PC-9 (cell line): ENCODE measurements around the gene SNX5. TPM values are rescaled to one million over a fixed set of nuclear protein-coding genes. Genes with fewer than 3 reads are reported as not detected.

Source experiments
- BruUV-seq: library from RNA; stranded (reverse); fragments of 400-500 nt; replicated peaks from 2 replicates; lab custom pipeline; 2021; lab: Mats Ljungman, UMichigan
- CTCF ChIA-PET: fragments of 300-600 bp; sonication (Branson Sonifier 250); formaldehyde crosslinking; loops from one replicate; lab custom pipeline; 2022; ENCODE audit warnings: antibody characterized with exemption; lab: Charles Lee
- POLR2A ChIA-PET: fragments of 300-600 bp; sonication (Branson Sonifier 250); formaldehyde crosslinking; loops from one replicate; lab custom pipeline; 2022; ENCODE audit warnings: antibody characterized with exemption; ENCODE audit not compliant: unreplicated experiment; lab: Charles Lee
- DNase-seq, 2 experiments: peaks; one replicate each; pipeline versions ENCODE4 v3.0.0 to v3.0.0-alpha.2; 2015 to 2022; ENCODE audit warnings: mixed read lengths in 1 of 2
- H2AFZ ChIP-seq: fragments of 200-600 bp; sonication (generic); 2 replicates; pipeline ENCODE4 v1.8.1; 2017; ENCODE audit warnings: antibody characterized with exemption
- H3F3A ChIP-seq: fragments of 200-600 bp; sonication (generic); 2 replicates; pipeline ENCODE4 v1.8.1; 2017; ENCODE audit warnings: antibody characterized with exemption, mild to moderate bottlenecking, low read depth; ENCODE audit not compliant: insufficient read depth
- H3K27ac ChIP-seq: fragments of 200-600 bp; sonication (generic); 2 replicates; pipeline ENCODE4 v1.6.1; 2016; ENCODE audit warnings: mixed run types
- H3K27me3 ChIP-seq: fragments of 200-600 bp; sonication (generic); 2 replicates; pipeline ENCODE4 v1.6.1; 2016; ENCODE audit warnings: low read depth, mixed run types; ENCODE audit not compliant: insufficient read depth
- H3K36me3 ChIP-seq: fragments of 200-600 bp; sonication (generic); 2 replicates; pipeline ENCODE4 v1.6.1; 2016; ENCODE audit warnings: low read depth, mixed run types
- H3K4me1 ChIP-seq: fragments of 200-600 bp; sonication (generic); replicated peaks from 2 replicates; pipeline ENCODE4 v1.6.1; 2016; ENCODE audit warnings: mixed run types; ENCODE audit not compliant: insufficient read depth
- H3K4me2 ChIP-seq: fragments of 200-600 bp; sonication (generic); 2 replicates; pipeline ENCODE4 v1.6.1; 2017; ENCODE audit warnings: mixed run types
- H3K4me3 ChIP-seq: fragments of 200-600 bp; sonication (generic); 2 replicates; pipeline ENCODE4 v1.6.1; 2016; ENCODE audit warnings: mixed run types
- H3K79me2 ChIP-seq: fragments of 200-600 bp; sonication (generic); 2 replicates; pipeline ENCODE4 v1.6.1; 2017; ENCODE audit warnings: low read depth, mixed run types
- H3K9me2 ChIP-seq: fragments of 200-600 bp; sonication (generic); 2 replicates; pipeline ENCODE4 v1.8.1; 2017; ENCODE audit warnings: mild to moderate bottlenecking; ENCODE audit not compliant: insufficient read depth
- H3K9me3 ChIP-seq: fragments of 200-600 bp; sonication (generic); 2 replicates; pipeline ENCODE4 v1.8.1; 2016; ENCODE audit warnings: low read depth; ENCODE audit not compliant: insufficient read depth
- H4K20me1 ChIP-seq: fragments of 200-600 bp; sonication (generic); 2 replicates; pipeline ENCODE4 v1.8.1; 2017; ENCODE audit not compliant: insufficient read depth
- EZH2 ChIP-seq: fragments of 200-600 bp; sonication (generic); IDR thresholded peaks from 2 replicates; pipeline ENCODE4 v1.8.0; 2017; ENCODE audit warnings: antibody characterized with exemption, low read depth
- intact Hi-C: fragments of 100-400 bp; cut with micrococcal nuclease; formaldehyde crosslinking; loops from one replicate; pipeline ENCODE4 v1.10.0; 2022; ENCODE audit not compliant: unreplicated experiment
- total RNA-seq: library from RNA; stranded (reverse); gene quantifications from 2 replicates; pipeline ENCODE4 v1.2.3, GENCODE V29; 2021
- TF ChIP-seq, protein P1 (sequence below): fragments of 200-600 bp; sonication (generic); conservative IDR thresholded peaks from 2 replicates; pipeline ENCODE4 v1.6.1; 2017; ENCODE audit warnings: mixed run types, antibody characterized with exemption, mild to moderate bottlenecking, moderate library complexity

The SNX5 gene
- total RNA-seq, 1 experiment from 2014 or later, result 116 TPM

GRCh38 chr20:17965042-17965697 lies 3.4 kb downstream of the SNX5 start:
- H3K4me2 ChIP-seq, result peak overlapping the region; percentile 85
- no peak overlapping the region for H2AFZ ChIP-seq
- ChIA-PET POLR2A (interaction anchor here (0.7 kb wide), 1 partner anchor 22 kb away, joined by 15 read pairs; no protein-coding TSS in a partner anchor), CTCF (interaction anchor here (0.6 kb wide), 2 partner anchors 884 to 1700 kb away, joined by 5 to 6 read pairs; no protein-coding TSS in a partner anchor)
- H3K9me3 ChIP-seq, result no peaks in the 10 kb centered on the region
- peaks cover 16% of the 10 kb centered on the region; the same call in 1 of the 2 replicates for H3K36me3 ChIP-seq
- H3K27me3 ChIP-seq, result no peaks in the 10 kb centered on the region
- BruUV-seq, result no TSS peak
- peaks cover 94% of the 10 kb centered on the region for H3K79me2 ChIP-seq
- peak overlapping the region; percentile 96; the same call in 1 of the 2 replicates for H3K4me3 ChIP-seq
- TF ChIP-seq EZH2, result no peak
- TF ChIP-seq, protein P1, sequence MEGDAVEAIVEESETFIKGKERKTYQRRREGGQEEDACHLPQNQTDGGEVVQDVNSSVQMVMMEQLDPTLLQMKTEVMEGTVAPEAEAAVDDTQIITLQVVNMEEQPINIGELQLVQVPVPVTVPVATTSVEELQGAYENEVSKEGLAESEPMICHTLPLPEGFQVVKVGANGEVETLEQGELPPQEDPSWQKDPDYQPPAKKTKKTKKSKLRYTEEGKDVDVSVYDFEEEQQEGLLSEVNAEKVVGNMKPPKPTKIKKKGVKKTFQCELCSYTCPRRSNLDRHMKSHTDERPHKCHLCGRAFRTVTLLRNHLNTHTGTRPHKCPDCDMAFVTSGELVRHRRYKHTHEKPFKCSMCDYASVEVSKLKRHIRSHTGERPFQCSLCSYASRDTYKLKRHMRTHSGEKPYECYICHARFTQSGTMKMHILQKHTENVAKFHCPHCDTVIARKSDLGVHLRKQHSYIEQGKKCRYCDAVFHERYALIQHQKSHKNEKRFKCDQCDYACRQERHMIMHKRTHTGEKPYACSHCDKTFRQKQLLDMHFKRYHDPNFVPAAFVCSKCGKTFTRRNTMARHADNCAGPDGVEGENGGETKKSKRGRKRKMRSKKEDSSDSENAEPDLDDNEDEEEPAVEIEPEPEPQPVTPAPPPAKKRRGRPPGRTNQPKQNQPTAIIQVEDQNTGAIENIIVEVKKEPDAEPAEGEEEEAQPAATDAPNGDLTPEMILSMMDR, result no peak
- peaks cover 64% of the 10 kb centered on the region for H4K20me1 ChIP-seq
- no peak for DNase-seq
- H3F3A ChIP-seq, result peaks cover 11% of the 10 kb centered on the region; the same call in 1 of the 2 replicates
- H3K27ac ChIP-seq, result no peak overlapping the region
- no peaks in the 10 kb centered on the region for H3K9me2 ChIP-seq
- intact Hi-C loops, result loop anchor here (5.0 kb wide), 1 partner anchor 542 kb away; the partner anchor contains the start of gene SEC23B
- peaks cover 42% of the 10 kb centered on the region for H3K4me1 ChIP-seq

DNA sequence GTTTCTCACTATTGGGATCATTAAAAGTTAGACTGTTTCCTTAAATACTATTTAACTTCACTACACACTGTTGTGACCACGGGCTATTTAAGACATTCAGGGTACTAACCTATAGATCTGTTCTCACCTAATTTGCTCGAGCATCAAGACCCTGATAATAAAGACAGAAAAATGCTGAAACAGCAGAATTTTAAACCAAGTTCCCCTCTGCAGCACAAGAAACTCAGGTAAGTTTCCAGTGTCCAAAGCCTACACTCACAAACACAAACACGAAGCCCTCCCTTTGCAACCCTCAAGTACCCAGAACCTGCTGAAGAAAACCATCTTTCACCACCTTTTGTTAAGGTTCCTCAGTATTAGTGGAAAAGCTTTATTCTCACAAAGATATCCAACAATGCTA lies 4.0 kb downstream of the SNX5 start:
- intact Hi-C loops, result loop anchor here (5.0 kb wide), 1 partner anchor 543 kb away; the partner anchor contains the start of gene SEC23B
- Histone ChIP-seq H3K27ac (no peak overlapping the region), H2AFZ (no peak overlapping the region), H3K36me3 (peaks cover 16% of the 10 kb centered on the region; the same call in 1 of the 2 replicates), H3K27me3 (no peaks in the 10 kb centered on the region), H3F3A (peaks cover 16% of the 10 kb centered on the region; the same call in 1 of the 2 replicates), H3K4me1 (peaks cover 44% of the 10 kb centered on the region), H3K4me2 (peak overlapping the region; percentile 85), H4K20me1 (peaks cover 70% of the 10 kb centered on the region), H3K4me3 (peak overlapping the region; percentile 96; the same call in 1 of the 2 replicates), H3K79me2 (peaks cover 94% of the 10 kb centered on the region), H3K9me3 (no peaks in the 10 kb centered on the region), H3K9me2 (no peaks in the 10 kb centered on the region)
- DNase-seq, result no peak
- POLR2A ChIA-PET, result no interaction called here
- no TSS peak for BruUV-seq
- CTCF ChIA-PET, result no interaction called here
- TF ChIP-seq EZH2, result no peak
- TF ChIP-seq, protein P1, result no peak

DNA sequence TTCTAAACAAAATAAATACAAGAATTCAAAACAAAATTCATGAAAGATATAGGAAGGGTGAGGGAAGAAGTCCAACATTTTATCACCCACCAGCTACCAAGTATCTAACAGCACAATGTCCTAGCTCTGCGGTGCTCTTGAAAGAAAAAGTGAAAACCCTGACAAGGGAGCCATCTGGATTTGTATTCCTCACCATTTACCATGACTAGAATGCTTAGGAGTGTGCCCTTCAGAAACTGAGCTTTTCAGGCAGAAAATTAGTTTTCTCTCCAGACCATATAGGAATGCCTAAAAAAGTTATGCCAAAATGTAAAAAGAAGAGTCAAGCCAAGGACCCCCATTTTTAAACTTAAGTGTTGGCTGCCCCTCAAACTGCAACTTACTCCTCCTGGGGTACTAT lies 4.5 kb downstream of the SNX5 start:
- H3K27ac ChIP-seq, result no peak overlapping the region

More for the DNA sequence above, 4.5 kb downstream of the SNX5 start:
- POLR2A ChIA-PET, result no interaction called here
- Histone ChIP-seq H3K4me2 (peak overlapping the region; percentile 85), H3K4me3 (no peak overlapping the region), H3K9me3 (no peaks in the 10 kb centered on the region), H3F3A (peaks cover 20% of the 10 kb centered on the region; the same call in 1 of the 2 replicates), H3K27me3 (no peaks in the 10 kb centered on the region), H2AFZ (no peak overlapping the region), H4K20me1 (peaks cover 75% of the 10 kb centered on the region), H3K4me1 (peaks cover 45% of the 10 kb centered on the region), H3K79me2 (peaks cover 94% of the 10 kb centered on the region), H3K9me2 (no peaks in the 10 kb centered on the region), H3K36me3 (peaks cover 16% of the 10 kb centered on the region; the same call in 1 of the 2 replicates)
- no TSS peak for BruUV-seq
- CTCF ChIA-PET, result no interaction called here
- TF ChIP-seq, protein P1, result no peak
- no peak for TF ChIP-seq EZH2
- DNase-seq, result no peak
- intact Hi-C loops, result no loop called here
